ENCODE measurements around the gene CDCA5.

Gene CDCA5

DNA sequence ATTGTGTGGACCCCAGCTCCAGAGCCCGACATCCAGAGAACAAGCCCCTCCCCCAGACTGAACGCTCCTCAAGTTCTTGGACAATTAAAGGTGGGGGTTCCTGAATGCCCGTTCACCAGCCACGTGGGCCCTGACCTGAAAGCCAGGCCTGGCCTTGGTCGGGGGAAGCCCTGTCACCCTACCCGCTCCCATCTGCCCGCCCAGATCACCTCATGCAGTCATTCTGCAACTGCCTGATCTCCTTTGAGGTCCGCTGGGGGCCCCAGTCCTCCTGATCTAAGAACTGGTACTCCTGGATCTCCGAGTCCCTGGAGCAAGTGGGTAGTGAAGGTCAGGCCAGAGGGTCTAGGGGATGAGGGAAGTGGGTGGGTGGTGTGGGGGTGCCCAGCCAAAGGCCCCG, 16.4 kb downstream of the CDCA5 start:
- DNase-seq: no peak

DNA sequence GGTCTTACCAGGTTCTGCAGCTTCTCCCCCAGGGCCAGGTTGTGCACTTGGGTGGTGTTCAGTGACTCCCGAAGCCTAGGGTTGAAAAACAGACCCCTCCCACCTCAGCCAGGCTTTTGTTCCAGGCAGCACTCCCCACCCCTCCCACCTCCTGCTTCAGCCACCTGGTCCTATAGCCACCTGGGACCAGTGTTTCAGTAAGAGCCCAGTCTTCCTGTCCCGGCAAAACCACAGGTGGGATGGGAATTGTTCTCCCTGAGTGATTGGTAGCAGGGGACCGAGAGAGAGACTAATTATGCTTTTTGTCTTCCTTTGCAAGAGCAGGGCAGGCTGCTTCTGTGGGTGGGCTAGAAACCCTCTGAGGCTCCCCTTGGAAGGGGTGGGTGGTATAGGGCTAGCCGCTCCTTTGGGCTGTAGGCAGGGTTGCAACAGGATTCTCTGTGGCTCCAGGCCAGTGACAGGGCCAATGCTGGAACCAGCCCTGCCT, 17.0 kb downstream of the CDCA5 start:
- DNase-seq: no peak

DNA sequence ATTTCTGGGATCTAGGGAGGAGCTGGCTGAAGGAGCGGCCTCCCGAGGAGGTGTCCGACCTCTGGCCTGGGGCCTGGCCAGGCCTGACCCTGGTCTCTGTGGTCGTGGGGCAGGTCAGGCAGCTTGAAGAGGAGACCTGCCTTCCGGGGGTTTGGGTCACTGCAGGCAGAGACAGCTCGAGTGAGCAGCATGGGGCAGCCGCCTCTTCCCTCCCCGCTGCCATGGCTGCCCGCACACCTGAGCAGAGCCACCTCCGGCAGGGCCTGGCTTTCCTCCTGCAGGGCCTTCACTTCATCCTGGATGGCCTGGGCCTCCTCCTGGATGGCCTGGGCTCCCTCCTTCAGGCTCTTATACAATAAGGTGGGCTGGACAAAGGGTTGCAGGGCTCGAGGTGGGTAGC, 17.5 kb downstream of the CDCA5 start:
- no peak for DNase-seq

DNA sequence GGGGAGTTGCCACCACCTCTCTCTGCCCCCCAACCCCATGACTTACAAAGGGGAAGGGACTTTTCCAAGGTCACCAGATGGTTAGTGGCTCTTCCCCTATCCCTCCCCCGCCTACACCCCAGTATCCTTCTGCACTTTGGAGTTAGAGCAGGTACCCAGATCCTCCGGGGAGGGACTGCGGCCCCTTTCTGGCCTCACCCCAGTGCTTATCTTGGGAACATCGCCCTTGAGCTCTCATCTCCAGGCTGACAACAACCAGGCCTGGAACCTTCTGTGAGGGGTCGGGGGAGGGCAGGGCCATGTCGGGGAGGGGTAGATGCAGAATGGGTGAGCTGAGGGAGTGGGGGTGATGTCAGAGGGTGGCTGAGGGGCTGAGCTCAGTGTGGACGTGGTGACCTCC, 18.0 kb downstream of the CDCA5 start:
- DNase-seq: no peak

- DNase-seq: no peak
These were observed 19.0 kb downstream of the CDCA5 start for GRCh38 chr11:65064847-65065240.

DNA sequence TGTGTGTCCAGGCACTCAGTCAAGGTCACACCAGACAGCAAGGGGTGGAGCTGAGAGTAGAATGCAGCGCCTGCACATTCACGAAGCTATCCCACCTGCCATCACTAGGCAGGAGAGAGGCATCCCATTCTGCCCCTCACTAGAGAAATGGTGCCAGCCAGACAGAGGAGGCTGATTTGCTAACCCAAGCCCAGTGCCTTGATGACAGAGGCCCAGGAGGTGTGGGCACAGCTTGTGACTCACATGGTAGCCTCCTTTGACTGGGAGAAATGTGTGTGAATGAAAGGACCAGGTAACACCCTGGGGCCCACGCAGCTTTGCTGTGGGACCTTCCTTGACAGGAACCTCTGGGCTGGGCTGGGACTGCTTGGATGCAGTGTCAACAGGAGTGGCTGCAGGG, 20.3 kb downstream of the CDCA5 start:
- DNase-seq: no peak

- peak; percentile 37 for DNase-seq
These were observed 22.9 kb downstream of the CDCA5 start for GRCh38 chr11:65060913-65061408.

GRCh38 chr11:65059959-65060824, 23.6 kb downstream of the CDCA5 start:
- DNase-seq: peak; percentile 44

- DNase-seq: no peak
These were observed 24.3 kb downstream of the CDCA5 start for GRCh38 chr11:65059523-65059922.

DNA sequence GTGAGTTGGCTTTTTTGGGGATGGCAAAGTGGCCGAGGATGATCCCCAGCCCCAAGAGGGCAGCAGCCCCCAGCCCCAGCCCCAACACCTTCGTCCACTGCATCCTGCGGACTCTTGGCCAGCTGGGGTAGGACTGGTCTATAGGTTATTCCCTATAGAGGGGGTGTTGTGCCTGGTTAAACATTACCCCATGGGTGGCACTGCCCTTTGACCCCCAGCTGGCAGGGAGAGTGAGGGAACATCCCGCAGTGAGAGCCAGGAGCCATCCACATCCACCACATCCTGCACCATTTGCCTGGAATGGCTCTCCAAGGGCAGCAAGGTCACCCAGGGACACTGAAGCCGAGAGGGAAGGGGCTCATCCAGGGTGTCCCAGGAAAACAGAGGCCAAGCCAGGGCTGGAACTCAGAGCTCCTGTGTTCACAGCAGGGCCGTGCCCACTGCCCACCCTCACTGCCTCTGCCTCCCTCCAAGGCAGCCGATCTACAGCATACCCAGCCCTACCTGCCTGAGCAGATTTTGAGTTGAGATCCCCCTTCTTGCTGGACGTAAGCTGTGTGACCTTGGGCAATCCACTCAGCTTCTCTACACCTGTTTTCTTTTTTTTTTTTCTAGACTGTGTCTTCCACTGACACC, 25.3 kb downstream of the CDCA5 start, which contains the start of gene NAALADL1:
NAALADL1 (minus strand) TSS at position 135 of the 636 bp plus-strand sequence; CDS start at position 103, 32 bp downstream.
- no peak for DNase-seq

DNA sequence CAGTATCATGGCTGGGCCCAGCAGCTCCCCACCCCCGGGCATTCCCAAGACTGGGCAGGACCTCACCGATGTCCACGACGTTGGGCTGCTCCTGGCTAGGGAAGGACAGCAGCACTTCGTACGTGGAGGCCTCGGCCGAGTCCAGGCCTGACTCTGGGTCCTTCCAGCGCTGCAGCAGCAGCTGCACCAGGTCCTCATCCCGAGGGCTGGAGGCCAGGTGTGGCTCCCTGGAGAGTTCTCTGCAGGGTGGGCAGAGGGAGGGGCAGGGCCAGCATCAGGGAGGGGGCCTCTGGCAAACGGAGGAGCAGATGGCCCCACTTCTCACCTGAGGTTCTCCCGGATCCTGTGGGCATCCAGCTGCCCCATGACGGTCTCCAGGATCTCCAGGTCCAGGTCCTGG, 25.8 kb downstream of the CDCA5 start:
- no peak for DNase-seq

DNA sequence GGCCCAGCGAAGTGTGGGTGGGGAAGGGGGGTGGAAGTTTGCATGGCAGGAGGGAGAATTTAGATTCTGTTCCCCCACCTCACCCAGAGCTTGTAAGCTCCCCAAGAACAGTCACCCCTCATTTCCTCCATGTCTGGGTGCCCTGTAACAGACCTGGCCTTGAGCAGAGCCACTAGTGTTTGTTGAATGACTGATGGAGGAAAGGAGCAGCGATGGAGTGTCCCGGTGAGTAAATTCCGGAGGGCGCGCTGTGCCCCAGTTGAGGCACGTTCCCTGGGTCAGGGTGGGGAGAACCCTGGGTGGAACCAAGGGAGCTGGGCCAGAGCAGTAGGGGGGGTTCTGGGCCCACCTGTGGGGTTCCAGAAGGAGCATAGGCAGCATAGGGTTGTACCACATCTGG, 26.3 kb downstream of the CDCA5 start:
- no peak for DNase-seq

GRCh38 chr11:65056999-65057398, 26.8 kb downstream of the CDCA5 start:
- no peak for DNase-seq

GRCh38 chr11:65055538-65055937, 28.3 kb downstream of the CDCA5 start:
- DNase-seq: no peak

GRCh38 chr11:65053827-65054508, 29.9 kb downstream of the CDCA5 start:
- DNase-seq: no peak

- no peak for DNase-seq
These were observed 32.4 kb downstream of the CDCA5 start for GRCh38 chr11:65051398-65051858.

GRCh38 chr11:65047581-65048422, 36.0 kb downstream of the CDCA5 start:
- no peak for DNase-seq

- no peak for DNase-seq
These were observed 38.1 kb downstream of the CDCA5 start for GRCh38 chr11:65045728-65046127.

- DNase-seq: no peak
These were observed 38.8 kb downstream of the CDCA5 start for GRCh38 chr11:65045061-65045460.

DNA sequence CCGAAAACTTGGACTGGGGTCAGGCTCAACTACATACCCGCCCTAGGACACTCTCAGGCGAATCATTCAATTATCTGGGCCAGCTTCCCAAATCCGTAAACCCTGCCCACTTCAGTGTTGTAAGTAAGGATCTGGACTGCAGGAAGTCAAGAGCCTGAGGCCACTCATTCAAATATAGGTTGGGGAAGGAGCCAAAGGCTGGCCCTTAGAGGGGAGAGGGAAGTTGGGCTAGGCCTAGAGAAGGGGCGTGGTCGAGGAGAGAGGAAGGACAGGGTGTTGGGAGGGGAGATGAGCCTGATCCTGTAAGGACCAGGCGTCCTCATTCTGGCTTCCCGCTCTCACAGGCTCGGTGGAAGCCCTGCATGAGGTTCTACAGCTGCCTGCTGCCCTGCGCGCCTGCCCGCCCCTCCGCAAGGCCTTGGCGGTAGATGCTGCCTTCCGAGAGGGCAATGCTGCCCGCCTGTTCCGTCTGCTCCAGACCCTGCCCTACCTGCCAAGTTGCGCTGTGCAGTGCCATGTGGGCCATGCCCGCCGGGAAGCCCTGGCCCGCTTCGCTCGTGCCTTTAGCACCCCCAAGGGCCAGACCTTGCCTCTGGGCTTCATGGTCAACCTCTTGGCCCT, 39.8 kb downstream of the CDCA5 start:
- DNase-seq: no peak

DNA sequence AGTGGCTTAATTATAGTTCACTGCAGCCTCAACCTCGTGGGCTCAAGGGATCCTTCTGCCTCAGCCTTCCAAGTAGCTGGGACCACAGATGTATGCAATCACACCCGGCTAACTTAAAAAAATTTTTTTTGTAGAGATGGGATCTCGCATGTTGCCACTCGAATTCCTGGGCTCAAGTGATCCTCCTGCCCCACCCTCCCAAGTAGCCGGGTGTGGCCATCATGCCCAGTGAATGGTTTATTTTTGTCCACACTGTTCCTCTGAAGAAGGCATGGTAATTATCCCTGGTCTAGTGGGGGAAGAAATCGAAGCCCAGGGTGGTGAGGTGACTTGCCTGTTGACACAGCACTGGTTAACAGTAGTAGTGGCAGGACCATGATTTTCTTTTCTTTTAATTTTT, 40.9 kb downstream of the CDCA5 start:
- no peak for DNase-seq

Data from DMS53 (cell line).